ENCODE results near the gene AATK.

Gene AATK
- long read RNA-seq, result 0 reads

- Histone ChIP-seq H3K27me3 (ENCODE audit: insufficient read depth, poor library complexity, severe bottlenecking) (peaks cover 30% of the 10 kb centered on the region), H3K27ac (replicated peaks) (no peak within 1 kb of the TSS), H3K4me3 (replicated peaks; ENCODE audit: insufficient read depth, low read length) (no peak within 1 kb of the TSS)
- DNase-seq (ENCODE audit: low read depth in 1 of 2, low spot score in 1 of 2), result no peak
- TF ChIP-seq, protein P1, sequence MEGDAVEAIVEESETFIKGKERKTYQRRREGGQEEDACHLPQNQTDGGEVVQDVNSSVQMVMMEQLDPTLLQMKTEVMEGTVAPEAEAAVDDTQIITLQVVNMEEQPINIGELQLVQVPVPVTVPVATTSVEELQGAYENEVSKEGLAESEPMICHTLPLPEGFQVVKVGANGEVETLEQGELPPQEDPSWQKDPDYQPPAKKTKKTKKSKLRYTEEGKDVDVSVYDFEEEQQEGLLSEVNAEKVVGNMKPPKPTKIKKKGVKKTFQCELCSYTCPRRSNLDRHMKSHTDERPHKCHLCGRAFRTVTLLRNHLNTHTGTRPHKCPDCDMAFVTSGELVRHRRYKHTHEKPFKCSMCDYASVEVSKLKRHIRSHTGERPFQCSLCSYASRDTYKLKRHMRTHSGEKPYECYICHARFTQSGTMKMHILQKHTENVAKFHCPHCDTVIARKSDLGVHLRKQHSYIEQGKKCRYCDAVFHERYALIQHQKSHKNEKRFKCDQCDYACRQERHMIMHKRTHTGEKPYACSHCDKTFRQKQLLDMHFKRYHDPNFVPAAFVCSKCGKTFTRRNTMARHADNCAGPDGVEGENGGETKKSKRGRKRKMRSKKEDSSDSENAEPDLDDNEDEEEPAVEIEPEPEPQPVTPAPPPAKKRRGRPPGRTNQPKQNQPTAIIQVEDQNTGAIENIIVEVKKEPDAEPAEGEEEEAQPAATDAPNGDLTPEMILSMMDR (IDR thresholded peaks at IDR 0.05; ENCODE audit: insufficient read depth, low read length), result no peak
Observed at GRCh38 chr17:81166033-81166492, at the start of gene AATK. TSS of gene AATK (minus strand) at chr17:81166221. CDS start at chr17:81165992, 229 bp downstream.

GRCh38 chr17:81213978-81214377 lies 48.0 kb upstream of the AATK start:
- H3K4me3 ChIP-seq (replicated peaks; ENCODE audit: insufficient read depth, low read length), result no peak overlapping the region
- H3K27me3 ChIP-seq (ENCODE audit: insufficient read depth, poor library complexity, severe bottlenecking), result no peaks in the 10 kb centered on the region
- H3K27ac ChIP-seq (replicated peaks), result no peak overlapping the region
- no peak for TF ChIP-seq REST (IDR thresholded peaks at IDR 0.05; ENCODE audit: insufficient replicate concordance, low read depth)
- TF ChIP-seq SPI1 (IDR thresholded peaks at IDR 0.05; ENCODE audit: borderline replicate concordance, low read depth), result no peak
- TF ChIP-seq, protein P1 (IDR thresholded peaks at IDR 0.05; ENCODE audit: insufficient read depth, low read length), result no peak
- TF ChIP-seq GABPA (IDR thresholded peaks at IDR 0.05; ENCODE audit: low read depth), result no peak
- TF ChIP-seq POLR2AphosphoS5 (IDR thresholded peaks at IDR 0.05; ENCODE audit: low read depth), result no peak
- no peak for DNase-seq (ENCODE audit: low read depth in 1 of 2, low spot score in 1 of 2)

DNA sequence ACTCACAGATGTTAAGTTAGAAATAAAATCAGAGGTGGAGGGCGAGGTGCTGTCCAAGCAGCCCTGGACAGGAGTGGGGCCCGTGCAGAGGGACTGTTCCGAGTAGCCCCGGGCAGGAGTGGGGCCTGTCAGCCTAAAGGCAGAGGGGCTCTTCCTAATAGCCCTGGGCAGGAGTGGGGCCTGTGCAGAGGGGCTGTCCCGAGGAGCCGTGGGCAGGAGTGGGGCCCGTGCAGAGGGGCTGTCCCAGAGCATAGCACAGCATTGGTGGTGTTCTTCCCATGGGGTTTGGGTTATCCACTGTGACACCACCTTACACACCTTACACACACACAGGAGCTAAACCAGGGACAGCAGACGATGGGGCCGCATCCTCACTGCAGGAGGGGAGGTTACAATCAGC lies 46.3 kb upstream of the AATK start:
- no peak for TF ChIP-seq REST (IDR thresholded peaks at IDR 0.05; ENCODE audit: insufficient replicate concordance, low read depth)
- TF ChIP-seq, protein P1 (IDR thresholded peaks at IDR 0.05; ENCODE audit: insufficient read depth, low read length), result no peak
- no peak for TF ChIP-seq SPI1 (IDR thresholded peaks at IDR 0.05; ENCODE audit: borderline replicate concordance, low read depth)
- no peak for TF ChIP-seq GABPA (IDR thresholded peaks at IDR 0.05; ENCODE audit: low read depth)
- H3K4me3 ChIP-seq (replicated peaks; ENCODE audit: insufficient read depth, low read length), result no peak overlapping the region

DNA sequence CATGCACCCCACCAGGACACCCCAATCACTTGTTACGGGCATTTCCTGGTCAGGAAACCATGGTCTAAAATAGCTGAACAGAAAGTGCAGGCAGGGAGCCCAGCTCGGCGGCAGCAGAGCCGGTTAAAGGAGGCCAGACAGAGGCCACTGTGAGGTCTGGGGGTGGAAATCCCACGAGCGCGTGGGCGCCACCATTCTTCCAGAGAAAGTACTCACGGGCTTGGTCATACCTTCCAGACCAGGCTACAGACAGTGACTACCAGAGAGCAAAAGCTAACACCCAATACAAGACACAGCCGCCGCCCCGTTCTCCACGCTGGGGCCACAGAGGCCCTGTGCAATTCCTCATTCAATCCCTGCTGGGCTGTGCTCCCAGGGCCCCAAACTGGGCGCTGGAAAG lies 44.8 kb upstream of the AATK start:
- TF ChIP-seq REST (IDR thresholded peaks at IDR 0.05; ENCODE audit: insufficient replicate concordance, low read depth) (no peak), POLR2AphosphoS5 (IDR thresholded peaks at IDR 0.05; ENCODE audit: low read depth) (no peak), GABPA (IDR thresholded peaks at IDR 0.05; ENCODE audit: low read depth) (no peak), SPI1 (IDR thresholded peaks at IDR 0.05; ENCODE audit: borderline replicate concordance, low read depth) (no peak)
- TF ChIP-seq, protein P1 (IDR thresholded peaks at IDR 0.05; ENCODE audit: insufficient read depth, low read length), result no peak
- Histone ChIP-seq H3K27ac (replicated peaks) (no peak overlapping the region), H3K4me3 (replicated peaks; ENCODE audit: insufficient read depth, low read length) (no peak overlapping the region), H3K27me3 (ENCODE audit: insufficient read depth, poor library complexity, severe bottlenecking) (no peaks in the 10 kb centered on the region)
- DNase-seq (ENCODE audit: low read depth in 1 of 2, low spot score in 1 of 2), result no peak

More for the DNA sequence above, 46.3 kb upstream of the AATK start:
- H3K27me3 ChIP-seq (ENCODE audit: insufficient read depth, poor library complexity, severe bottlenecking), result no peaks in the 10 kb centered on the region
- H3K27ac ChIP-seq (replicated peaks), result no peak overlapping the region
- no peak for DNase-seq (ENCODE audit: low read depth in 1 of 2, low spot score in 1 of 2)
